ENCODE data around the gene MAP3K3.

The MAP3K3 gene

GRCh38 chr17:63697341-63698286, 75.4 kb downstream of the MAP3K3 start:
- Histone ChIP-seq H4K20me1 (ENCODE audit: insufficient read depth, low read length, poor library complexity, severe bottlenecking) (peaks cover 11% of the 10 kb centered on the region), H3K4me1 (ENCODE audit: insufficient read depth, low read length, poor library complexity, severe bottlenecking) (peaks cover 34% of the 10 kb centered on the region), H2AFZ (ENCODE audit: low read length) (no peak overlapping the region), H3K9me2 (replicated peaks; ENCODE audit: low read depth, low read length) (no peaks in the 10 kb centered on the region), H3K36me3 (ENCODE audit: insufficient read depth, low read length) (peaks cover 22% of the 10 kb centered on the region; the same call in 1 of the 2 replicates), H3K27me3 (ENCODE audit: insufficient read depth, low read length, poor library complexity, severe bottlenecking) (no peaks in the 10 kb centered on the region), H3K79me2 (ENCODE audit: insufficient read depth, low read length) (peaks cover 32% of the 10 kb centered on the region; the same call in 1 of the 2 replicates), H3K4me2 (ENCODE audit: low read depth, low read length, poor library complexity, severe bottlenecking) (peak overlapping the region; percentile 94), H3K4me3 (ENCODE audit: low read length, poor library complexity, severe bottlenecking) (peak overlapping the region; percentile 94), H3K9ac (ENCODE audit: low read depth, low read length, poor library complexity, severe bottlenecking) (peak overlapping the region; percentile 91), H3K9me3 (ENCODE audit: insufficient read depth, low read depth, low read length) (no peaks in the 10 kb centered on the region), H3F3A (ENCODE audit: low read depth) (0 out of 2 replicates have a peak, but pooled peaks cover 9% of the 10 kb centered on the region)
- peak; percentile 89 for TF ChIP-seq CTCF (conservative IDR thresholded peaks at IDR 0.05; ENCODE audit: low read length)
- TF ChIP-seq EZH2phosphoT487 (IDR thresholded peaks at IDR 0.05; ENCODE audit: borderline replicate concordance): no peak

- Histone ChIP-seq H3K9me3 (ENCODE audit: insufficient read depth, low read depth, low read length) (no peaks in the 10 kb centered on the region), H3K36me3 (ENCODE audit: insufficient read depth, low read length) (peaks cover 14% of the 10 kb centered on the region; the same call in 1 of the 2 replicates), H3K9me2 (replicated peaks; ENCODE audit: low read depth, low read length) (no peaks in the 10 kb centered on the region), H3K27me3 (ENCODE audit: insufficient read depth, low read length, poor library complexity, severe bottlenecking) (no peaks in the 10 kb centered on the region), H3K4me1 (ENCODE audit: insufficient read depth, low read length, poor library complexity, severe bottlenecking) (peaks cover 34% of the 10 kb centered on the region), H3K4me3 (ENCODE audit: low read length, poor library complexity, severe bottlenecking) (peak overlapping the region; percentile 94), H3K4me2 (ENCODE audit: low read depth, low read length, poor library complexity, severe bottlenecking) (peak overlapping the region; percentile 94), H2AFZ (ENCODE audit: low read length) (0 out of 2 replicates have a peak overlapping the region, but pooled peaks have one; percentile 64), H4K20me1 (ENCODE audit: insufficient read depth, low read length, poor library complexity, severe bottlenecking) (peaks cover 11% of the 10 kb centered on the region), H3K79me2 (ENCODE audit: insufficient read depth, low read length) (peaks cover 32% of the 10 kb centered on the region; the same call in 1 of the 2 replicates), H3K9ac (ENCODE audit: low read depth, low read length, poor library complexity, severe bottlenecking) (peak overlapping the region; percentile 91), H3F3A (ENCODE audit: low read depth) (0 out of 2 replicates have a peak, but pooled peaks cover 9% of the 10 kb centered on the region)
- no peak for TF ChIP-seq CTCF (conservative IDR thresholded peaks at IDR 0.05; ENCODE audit: low read length)
- no peak for TF ChIP-seq EZH2phosphoT487 (IDR thresholded peaks at IDR 0.05; ENCODE audit: borderline replicate concordance)
Measured at GRCh38 chr17:63698381-63698885, 76.2 kb downstream of the MAP3K3 start.

- peak overlapping the region; percentile 91 for H3K9ac ChIP-seq (ENCODE audit: low read depth, low read length, poor library complexity, severe bottlenecking)
- H3K4me1 ChIP-seq (ENCODE audit: insufficient read depth, low read length, poor library complexity, severe bottlenecking): peaks cover 34% of the 10 kb centered on the region
- H3K36me3 ChIP-seq (ENCODE audit: insufficient read depth, low read length): peaks cover 9% of the 10 kb centered on the region; the same call in 1 of the 2 replicates
- H3K9me3 ChIP-seq (ENCODE audit: insufficient read depth, low read depth, low read length): no peaks in the 10 kb centered on the region
- H3F3A ChIP-seq (ENCODE audit: low read depth): 0 out of 2 replicates have a peak, but pooled peaks cover 9% of the 10 kb centered on the region
- H3K27me3 ChIP-seq (ENCODE audit: insufficient read depth, low read length, poor library complexity, severe bottlenecking): no peaks in the 10 kb centered on the region
- peak overlapping the region; percentile 94 for H3K4me2 ChIP-seq (ENCODE audit: low read depth, low read length, poor library complexity, severe bottlenecking)
- peaks cover 11% of the 10 kb centered on the region for H4K20me1 ChIP-seq (ENCODE audit: insufficient read depth, low read length, poor library complexity, severe bottlenecking)
- H3K4me3 ChIP-seq (ENCODE audit: low read length, poor library complexity, severe bottlenecking): peak overlapping the region; percentile 94
- H3K79me2 ChIP-seq (ENCODE audit: insufficient read depth, low read length): peaks cover 32% of the 10 kb centered on the region; the same call in 1 of the 2 replicates
- TF ChIP-seq CTCF (conservative IDR thresholded peaks at IDR 0.05; ENCODE audit: low read length) (no peak), EZH2phosphoT487 (IDR thresholded peaks at IDR 0.05; ENCODE audit: borderline replicate concordance) (no peak)
- no peaks in the 10 kb centered on the region for H3K9me2 ChIP-seq (replicated peaks; ENCODE audit: low read depth, low read length)
- H2AFZ ChIP-seq (ENCODE audit: low read length): peak overlapping the region; percentile 64; the same call in 1 of the 2 replicates
Measured at GRCh38 chr17:63698886-63699637, 76.8 kb downstream of the MAP3K3 start.

Measured in Loucy (cell line).